Natural killer cell (primary cell): ENCODE data around the gene SPECC1L. TPM values are rescaled to one million over a fixed set of nuclear protein-coding genes. Genes with fewer than 3 reads are reported as not detected.

Source experiments
- ATAC-seq, 3 donors: fragments of 150-1000 bp in 2 of 3; fragments of 200-7000 bp in 1 of 3; cut with Tn5 transposase; 1 replicate in 1 of 3; 2 replicates in 2 of 3; pipeline ENCODE4 v1.10.0; 2021; ENCODE audit warnings: mild to moderate bottlenecking in 2 of 3, moderate library complexity in 2 of 3
- DNase-seq, 2 donors: peaks; one replicate each; pipeline versions ENCODE4 v3.0.0 to v3.0.0-alpha.2; 2013 to 2021; ENCODE audit warnings: mixed read lengths in 1 of 2
- H3K27ac ChIP-seq: one replicate; pipeline ENCODE4 v1.5.1; 2013; ENCODE audit warnings: mild to moderate bottlenecking, low read length
- H3K27me3 ChIP-seq: one replicate; pipeline ENCODE4 v1.6.1; 2013; ENCODE audit warnings: low read length; ENCODE audit not compliant: control insufficient read depth, insufficient read depth
- H3K36me3 ChIP-seq: one replicate; pipeline ENCODE4 v1.6.1; 2013; ENCODE audit warnings: low read length; ENCODE audit not compliant: control insufficient read depth, insufficient read depth
- H3K4me1 ChIP-seq: one replicate; pipeline ENCODE4 v1.6.1; 2013; ENCODE audit warnings: low read length; ENCODE audit not compliant: control insufficient read depth, insufficient read depth
- H3K4me3 ChIP-seq: one replicate; pipeline ENCODE4 v1.5.1; 2013; ENCODE audit warnings: low read length
- H3K9me3 ChIP-seq: one replicate; pipeline ENCODE4 v1.6.1; 2013; ENCODE audit warnings: low read length; ENCODE audit not compliant: control insufficient read depth, insufficient read depth
- H3K27ac Mint-ChIP-seq, 2 donors: one replicate each; pipeline ENCODE4 v1.8.0; 2022; ENCODE audit warnings: mild to moderate bottlenecking in 2 of 2, mixed read lengths in 2 of 2, moderate library complexity in 1 of 2
- H3K27me3 Mint-ChIP-seq, 2 donors: one replicate each; pipeline ENCODE4 v1.8.0; 2022; ENCODE audit warnings: low read depth in 2 of 2, mixed read lengths in 2 of 2
- H3K36me3 Mint-ChIP-seq: one replicate; pipeline ENCODE4 v1.8.0; 2022; ENCODE audit warnings: mixed read lengths
- H3K4me1 Mint-ChIP-seq, 2 donors: one replicate each; pipeline ENCODE4 v1.8.0; 2022; ENCODE audit warnings: mixed read lengths in 2 of 2
- H3K4me3 Mint-ChIP-seq: one replicate; pipeline ENCODE4 v1.8.0; 2022; ENCODE audit warnings: mild to moderate bottlenecking, moderate library complexity, mixed read lengths
- H3K9me3 Mint-ChIP-seq, 2 donors: one replicate each; pipeline ENCODE4 v1.8.0; 2022; ENCODE audit warnings: mixed read lengths in 2 of 2
- WGBS: methylation state at CpG from one replicate; pipeline ENCODE4 v1.1.7; 2013; ENCODE audit warnings: missing lambda C conversion rate; ENCODE audit not compliant: insufficient coverage; 5-methylcytosine and 5-hydroxymethylcytosine counted together
- intact Hi-C: fragments of 100-400 bp; cut with micrococcal nuclease; formaldehyde crosslinking; loops from one replicate; pipeline ENCODE4 v1.14.2; 2022
- total RNA-seq, 4 donors: library from RNA; stranded (reverse); fragments of 120-200 nt in 1 of 4; gene quantifications; one replicate each; pipeline versions ENCODE4 v1.2.3 to v1.2.4, GENCODE V29; 2013 to 2022
- TF ChIP-seq, protein P1 (sequence below): fragments of 200-600 bp; IDR thresholded peaks from one replicate; pipeline ENCODE4 v1.8.0; 2022; ENCODE audit warnings: antibody characterized with exemption

SPECC1L gene
- total RNA-seq, 3 donors from 2014 or later (not counting 1 experiment from before 2014, with no cell fraction given): 46.1 to 52.9 (median 48.5) TPM

GRCh38 chr22:24408630-24409029, 138.0 kb downstream of the SPECC1L start:
- H3K4me1 Mint-ChIP-seq: peaks cover 34 to 40% of the 10 kb centered on the region in 2 donors
- no peak for DNase-seq
- H3K4me3 Mint-ChIP-seq: no peak overlapping the region
- H3K9me3 ChIP-seq: no peaks in the 10 kb centered on the region
- no peaks in the 10 kb centered on the region for H3K27me3 ChIP-seq
- H3K36me3 Mint-ChIP-seq: no peaks in the 10 kb centered on the region
- peak overlapping the region in 1 of 2 donors; percentile 15 for H3K27ac Mint-ChIP-seq
- intact Hi-C loops: no loop called here
- peaks cover 40% of the 10 kb centered on the region for H3K4me1 ChIP-seq
- H3K9me3 Mint-ChIP-seq: no peaks in the 10 kb centered on the region
- TF ChIP-seq, protein P1, sequence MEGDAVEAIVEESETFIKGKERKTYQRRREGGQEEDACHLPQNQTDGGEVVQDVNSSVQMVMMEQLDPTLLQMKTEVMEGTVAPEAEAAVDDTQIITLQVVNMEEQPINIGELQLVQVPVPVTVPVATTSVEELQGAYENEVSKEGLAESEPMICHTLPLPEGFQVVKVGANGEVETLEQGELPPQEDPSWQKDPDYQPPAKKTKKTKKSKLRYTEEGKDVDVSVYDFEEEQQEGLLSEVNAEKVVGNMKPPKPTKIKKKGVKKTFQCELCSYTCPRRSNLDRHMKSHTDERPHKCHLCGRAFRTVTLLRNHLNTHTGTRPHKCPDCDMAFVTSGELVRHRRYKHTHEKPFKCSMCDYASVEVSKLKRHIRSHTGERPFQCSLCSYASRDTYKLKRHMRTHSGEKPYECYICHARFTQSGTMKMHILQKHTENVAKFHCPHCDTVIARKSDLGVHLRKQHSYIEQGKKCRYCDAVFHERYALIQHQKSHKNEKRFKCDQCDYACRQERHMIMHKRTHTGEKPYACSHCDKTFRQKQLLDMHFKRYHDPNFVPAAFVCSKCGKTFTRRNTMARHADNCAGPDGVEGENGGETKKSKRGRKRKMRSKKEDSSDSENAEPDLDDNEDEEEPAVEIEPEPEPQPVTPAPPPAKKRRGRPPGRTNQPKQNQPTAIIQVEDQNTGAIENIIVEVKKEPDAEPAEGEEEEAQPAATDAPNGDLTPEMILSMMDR: no peak
- no peaks in the 10 kb centered on the region for H3K27me3 Mint-ChIP-seq
- H3K36me3 ChIP-seq: peaks cover 4% of the 10 kb centered on the region
- no peak overlapping the region for H3K27ac ChIP-seq
- 95% methylated on average over 7 of the region's 7 CpGs for WGBS
- no peak overlapping the region for H3K4me3 ChIP-seq
- no peak for ATAC-seq

DNA sequence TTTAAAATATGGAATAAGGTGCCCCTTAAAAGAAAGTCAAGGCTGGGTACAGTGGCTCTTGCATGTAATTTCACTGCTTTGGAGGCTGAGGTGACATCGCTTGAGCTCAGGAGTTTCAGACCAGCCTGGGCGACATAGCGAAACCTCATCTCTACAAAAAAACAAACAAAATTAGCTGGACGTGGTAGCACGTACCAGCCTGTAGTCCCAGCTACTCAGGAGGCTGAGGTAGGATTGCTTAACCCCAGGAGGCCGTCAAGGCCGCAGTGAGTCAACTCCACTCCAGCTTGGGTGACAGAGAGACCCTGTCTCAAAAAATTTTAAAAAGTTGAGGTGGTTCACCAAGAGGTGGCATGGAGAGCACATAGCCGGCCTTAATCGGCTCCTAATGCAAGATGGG, 139.1 kb downstream of the SPECC1L start:
- H3K27ac ChIP-seq: no peak overlapping the region
- H3K27me3 ChIP-seq: no peaks in the 10 kb centered on the region
- Mint-ChIP-seq H3K4me3 (no peak overlapping the region), H3K27me3 (no peaks in the 10 kb centered on the region), H3K27ac (peak overlapping the region in 1 of 2 donors; percentile 78), H3K9me3 (no peaks in the 10 kb centered on the region), H3K4me1 (peaks cover 34 to 40% of the 10 kb centered on the region in 2 donors), H3K36me3 (no peaks in the 10 kb centered on the region)
- H3K9me3 ChIP-seq: no peaks in the 10 kb centered on the region
- ATAC-seq: no peak
- no peak for DNase-seq
- 77% methylated on average over 9 of the region's 9 CpGs for WGBS
- intact Hi-C loops: no loop called here
- no peak overlapping the region for H3K4me3 ChIP-seq
- TF ChIP-seq, protein P1: no peak
- H3K4me1 ChIP-seq: peaks cover 40% of the 10 kb centered on the region
- H3K36me3 ChIP-seq: peaks cover 13% of the 10 kb centered on the region

DNA sequence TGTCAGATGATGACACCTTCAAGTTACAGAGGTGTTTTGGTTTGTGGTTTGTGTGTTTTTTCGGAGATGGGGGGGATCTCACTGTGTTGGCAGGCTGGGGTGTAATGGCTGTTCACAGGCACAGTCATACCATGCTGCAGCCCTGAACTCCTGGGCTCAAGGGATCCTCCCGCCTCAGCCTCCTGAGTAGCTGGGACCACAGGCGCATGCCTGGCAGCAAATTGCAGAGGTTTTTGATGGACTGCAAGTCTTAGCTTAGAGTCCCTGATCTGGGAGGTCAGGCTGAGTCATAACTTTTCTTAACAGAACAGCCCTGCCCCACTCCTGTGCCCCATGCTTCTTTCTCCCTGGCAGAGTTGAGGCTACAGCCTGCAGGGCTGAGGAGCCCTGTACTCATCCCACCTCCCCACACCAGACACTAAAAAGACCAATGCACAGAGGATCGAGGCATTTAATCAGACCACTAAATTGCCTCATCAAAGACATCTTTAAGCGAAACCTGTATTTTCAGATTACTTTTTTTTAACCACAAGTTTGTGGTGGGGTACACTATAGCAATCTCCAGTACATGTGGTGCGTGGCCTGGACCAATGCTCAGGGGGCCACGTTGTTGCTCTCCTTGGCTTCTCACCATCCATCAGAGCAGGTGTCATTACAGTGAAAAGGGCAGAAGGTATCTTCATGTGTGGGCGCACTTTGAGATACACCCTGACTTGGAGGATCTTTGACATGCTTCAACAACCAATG, 139.7 kb downstream of the SPECC1L start:
- Histone ChIP-seq H3K9me3 (no peaks in the 10 kb centered on the region), H3K36me3 (peaks cover 19% of the 10 kb centered on the region), H3K27me3 (no peaks in the 10 kb centered on the region), H3K4me1 (peaks cover 40% of the 10 kb centered on the region), H3K4me3 (no peak overlapping the region), H3K27ac (no peak overlapping the region)
- TF ChIP-seq, protein P1: no peak
- Mint-ChIP-seq H3K36me3 (no peaks in the 10 kb centered on the region), H3K4me3 (peak overlapping the region; percentile 47), H3K27ac (peak overlapping the region in 1 of 2 donors; percentile 78), H3K9me3 (no peaks in the 10 kb centered on the region), H3K27me3 (no peaks in the 10 kb centered on the region), H3K4me1 (peaks cover 34 to 40% of the 10 kb centered on the region in 2 donors)
- ATAC-seq (peak; percentile 77 to 89 (median 88)), DNase-seq (peak in 1 of 2 donors; percentile 63)
- intact Hi-C loops: no loop called here
- 47% methylated on average over 8 of the region's 8 CpGs for WGBS
